Stimulated activated CD4-positive, alpha-beta T cell treated with anti-CD3 and anti-CD28 coated beads, Interleukin-4, amount 100 ng/mL, for 1 hour (primary cell): ENCODE results near the gene PRRT1.
A peak's percentile ranks its signal among the peaks of the same experiment; 100 is the strongest.
"Not testable (repeated sequence)": the region's sequence is repeated elsewhere in the genome, so short reads cannot be mapped to it uniquely, and the experiment has no call there.

ENCODE experiments used
- DNase-seq: peaks from one replicate; pipeline ENCODE4 v3.0.0-alpha.2; 2020

The PRRT1 gene

DNA sequence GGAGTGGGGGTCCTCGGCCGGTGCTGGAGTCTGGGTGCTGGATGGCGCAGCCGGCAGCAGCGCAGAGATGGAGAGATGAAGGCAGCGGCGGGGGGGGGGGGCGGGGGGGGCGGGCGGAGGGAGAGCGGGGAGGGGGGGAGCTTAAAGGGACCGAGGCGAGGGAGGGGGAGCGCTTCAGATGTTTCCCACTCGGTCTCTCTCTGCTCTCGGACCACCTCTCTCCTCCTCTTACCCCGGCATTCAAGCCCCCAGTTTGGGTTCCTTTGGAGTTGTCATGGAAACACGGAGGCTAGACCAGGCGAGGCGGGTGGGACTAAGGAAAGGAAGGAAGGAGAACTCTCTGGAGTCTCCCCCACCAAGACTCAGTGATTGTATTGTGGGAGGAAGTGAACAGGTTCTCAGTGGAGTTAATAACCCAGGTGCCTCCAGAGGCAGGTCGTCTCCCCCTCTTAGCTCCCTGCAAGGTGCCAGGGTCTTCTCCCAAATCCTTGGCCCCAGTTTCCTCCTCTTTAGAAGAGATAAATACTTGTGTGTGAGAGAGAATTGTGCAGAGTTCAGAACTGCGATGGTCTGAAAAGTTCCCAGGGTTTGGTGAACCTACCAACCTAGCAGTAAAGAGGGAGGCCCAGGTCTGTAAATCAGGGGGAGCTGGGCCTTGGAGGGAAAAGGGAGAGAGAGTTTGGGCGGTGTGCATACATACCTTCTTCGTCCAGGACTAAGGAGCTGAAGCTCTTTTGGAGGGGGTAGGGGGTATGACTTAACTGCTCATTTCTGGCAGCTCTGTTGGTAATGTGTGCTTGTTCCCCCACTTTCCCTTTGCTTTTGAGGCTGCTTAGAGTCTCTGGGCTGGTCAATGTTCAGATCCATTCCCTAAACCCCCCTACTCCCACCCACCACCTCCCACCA is at the start of gene PRRT1:
TSS of gene PRRT1 (minus strand) at position 77 of the 906 bp plus-strand sequence. CDS start 112 bp downstream, outside the sequence.
- no peak for DNase-seq

DNA sequence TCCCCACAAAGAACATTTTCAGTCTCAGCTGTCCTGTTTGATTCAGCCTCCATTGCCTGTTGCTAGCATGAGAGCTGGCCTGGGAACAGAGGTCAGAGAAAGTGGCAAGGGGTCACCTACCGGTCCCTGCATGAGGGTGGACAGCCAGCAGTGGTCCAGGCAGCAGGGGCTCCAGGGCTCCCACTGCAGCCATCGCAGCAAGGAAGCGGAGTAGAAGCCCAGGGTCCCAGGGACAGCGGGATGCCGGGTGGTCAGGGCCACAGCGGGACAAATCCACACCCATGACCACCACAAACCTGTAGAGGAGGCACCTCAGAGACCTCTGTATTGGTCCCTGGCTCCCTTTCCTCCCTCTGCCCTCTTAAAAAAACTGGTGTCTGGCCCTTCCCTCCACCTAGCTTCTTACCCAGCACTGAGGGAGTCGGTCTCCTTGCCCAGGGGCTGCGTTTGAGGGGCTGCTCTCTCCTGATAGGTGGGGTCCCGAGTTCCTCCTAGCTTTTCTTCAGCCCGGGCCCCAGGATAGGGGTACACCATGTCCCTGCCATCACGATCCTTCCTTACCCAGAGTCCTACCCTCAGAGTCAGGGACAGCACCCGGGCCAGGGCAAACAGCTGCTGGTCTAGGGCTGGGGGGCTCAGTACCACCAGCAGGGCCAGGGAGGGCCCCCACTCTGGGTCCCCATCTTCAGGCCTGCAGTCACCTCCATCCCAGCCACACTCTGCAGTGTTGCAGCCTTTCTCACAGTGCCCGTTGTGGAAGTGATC is 49.2 kb upstream of the PRRT1 start:
- no peak for DNase-seq

DNA sequence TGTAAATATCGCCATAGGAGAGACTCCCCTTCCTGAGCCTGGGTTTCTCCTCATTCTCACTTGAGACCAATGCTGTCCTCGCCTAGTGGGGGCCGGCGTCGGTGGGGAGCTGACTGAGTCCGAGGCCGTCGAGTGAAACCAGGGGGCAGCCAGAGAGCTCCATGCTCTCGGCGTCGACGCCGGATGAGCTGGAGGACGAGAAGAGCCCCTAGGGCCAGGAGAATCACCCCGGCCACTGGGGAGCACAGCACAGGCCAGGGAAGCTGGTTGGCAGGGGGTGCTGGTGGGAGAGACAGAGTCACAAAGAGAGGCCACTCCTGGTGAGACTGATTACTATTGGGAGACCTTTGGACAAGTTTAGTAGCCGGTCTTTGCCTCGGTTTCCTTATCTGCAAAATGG is 47.1 kb upstream of the PRRT1 start:
- DNase-seq: no peak

DNA sequence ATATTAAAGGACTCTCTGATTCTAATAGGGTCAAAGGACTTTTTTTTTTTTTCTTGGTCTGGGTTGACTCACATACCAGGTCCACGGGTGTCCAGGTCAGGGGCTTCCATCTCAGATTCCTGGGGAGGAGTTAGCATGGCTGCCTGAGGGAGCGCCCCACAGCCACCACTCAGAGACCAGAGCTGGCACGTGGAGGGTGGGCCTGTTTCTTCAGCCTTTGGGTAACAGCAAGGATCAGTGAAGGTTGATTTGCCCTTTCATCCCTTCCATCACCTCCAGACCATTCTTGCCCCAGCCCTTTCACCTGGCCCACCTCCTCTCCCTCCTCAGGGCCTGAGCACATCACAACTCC is 46.6 kb upstream of the PRRT1 start:
- no peak for DNase-seq

DNA sequence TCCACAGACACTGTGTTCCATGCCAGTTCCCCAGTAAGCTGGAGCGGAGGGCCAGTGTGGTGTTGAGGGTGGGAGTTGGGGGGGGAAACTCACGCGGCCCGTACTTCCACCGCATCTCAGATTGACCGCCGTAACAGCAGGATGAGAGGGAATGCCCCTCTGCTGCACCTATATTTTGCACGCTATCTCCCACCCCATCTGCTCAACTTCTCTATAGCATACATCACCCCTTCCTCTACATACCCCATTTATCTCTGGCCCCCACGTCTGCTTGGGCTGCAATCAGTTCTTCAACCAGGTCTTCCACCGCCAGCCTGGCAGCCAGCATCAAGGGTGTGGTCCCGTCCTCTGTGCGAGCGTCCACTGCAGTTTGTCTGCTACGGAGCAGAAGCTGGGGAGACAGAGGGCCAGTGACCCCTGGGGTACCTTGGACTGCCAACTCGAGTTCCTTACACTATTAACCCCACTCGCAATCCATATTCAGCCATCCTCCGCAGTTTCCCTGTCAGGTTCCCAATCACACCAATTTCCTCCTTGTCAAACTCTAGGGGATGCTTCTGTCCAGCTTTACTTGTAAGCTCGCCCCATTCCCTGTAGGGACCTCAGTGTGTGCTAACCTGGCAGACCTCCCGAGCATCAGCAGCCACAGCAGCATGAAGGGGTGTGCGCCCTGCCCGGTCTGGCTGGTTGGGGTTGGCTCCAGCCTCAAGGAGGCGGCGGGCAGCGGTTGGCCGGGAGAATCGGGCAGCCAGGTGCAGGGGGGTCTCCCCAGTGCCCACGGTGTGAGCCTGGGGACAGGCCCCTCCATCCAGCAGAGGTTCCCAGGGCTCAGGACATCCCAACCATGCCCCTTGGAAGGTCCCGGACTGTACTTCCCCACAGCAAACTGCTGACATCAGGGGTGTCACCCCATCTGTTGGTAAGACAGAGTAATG is 45.2 kb upstream of the PRRT1 start:
- no peak for DNase-seq

DNA sequence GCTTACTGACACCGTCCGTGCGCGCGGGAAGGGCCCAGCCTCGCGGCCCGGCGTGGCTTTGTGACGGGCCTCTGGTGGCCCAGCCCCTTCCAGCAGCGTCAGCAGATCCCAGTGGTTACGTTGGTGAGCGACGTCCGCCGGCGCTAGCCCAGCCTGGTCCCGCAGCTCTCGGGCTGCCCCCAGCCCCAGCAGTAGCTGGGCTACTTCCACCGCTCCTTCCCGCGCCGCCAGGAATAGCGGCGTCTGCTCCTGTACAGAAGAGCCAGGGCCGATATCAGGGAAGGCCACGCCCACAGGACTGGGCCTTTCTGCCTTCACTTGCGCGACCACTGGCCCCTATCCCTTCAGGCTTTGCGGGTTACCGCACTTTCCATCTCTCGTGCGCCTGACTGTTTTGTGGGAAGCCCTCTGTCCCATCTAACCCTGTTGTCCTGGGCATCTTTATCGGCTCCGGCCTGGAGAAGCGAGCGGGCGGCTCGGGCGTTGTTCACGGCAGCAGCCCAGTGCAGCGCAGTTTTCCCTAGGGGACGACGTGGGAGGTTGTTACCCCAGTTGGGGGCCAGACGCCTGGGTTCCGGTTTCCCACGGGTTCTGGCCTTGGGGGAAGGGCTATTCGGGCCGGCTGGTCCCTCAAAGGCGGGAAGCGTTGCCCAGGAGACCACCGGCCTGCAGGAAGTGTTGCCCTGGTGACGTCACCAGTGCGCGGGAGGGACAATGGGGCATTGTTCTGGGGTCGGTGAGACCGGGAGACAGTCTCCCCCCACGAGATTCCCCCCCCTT is 44.4 kb upstream of the PRRT1 start:
- peak; percentile 62 for DNase-seq

DNA sequence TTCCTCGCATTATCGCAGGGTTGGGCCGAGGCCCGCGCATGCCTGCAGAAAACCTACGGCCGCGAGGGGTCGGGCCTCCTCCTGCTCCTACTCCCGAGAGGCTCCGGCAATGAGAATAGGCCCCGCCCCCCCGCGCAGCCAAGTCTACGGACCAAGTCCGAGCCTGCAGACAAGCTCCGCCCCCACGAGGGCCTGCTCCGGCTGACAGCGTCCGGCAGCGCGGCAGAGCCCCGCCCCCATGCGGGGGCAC is 43.8 kb upstream of the PRRT1 start:
- DNase-seq: peak; percentile 100

DNA sequence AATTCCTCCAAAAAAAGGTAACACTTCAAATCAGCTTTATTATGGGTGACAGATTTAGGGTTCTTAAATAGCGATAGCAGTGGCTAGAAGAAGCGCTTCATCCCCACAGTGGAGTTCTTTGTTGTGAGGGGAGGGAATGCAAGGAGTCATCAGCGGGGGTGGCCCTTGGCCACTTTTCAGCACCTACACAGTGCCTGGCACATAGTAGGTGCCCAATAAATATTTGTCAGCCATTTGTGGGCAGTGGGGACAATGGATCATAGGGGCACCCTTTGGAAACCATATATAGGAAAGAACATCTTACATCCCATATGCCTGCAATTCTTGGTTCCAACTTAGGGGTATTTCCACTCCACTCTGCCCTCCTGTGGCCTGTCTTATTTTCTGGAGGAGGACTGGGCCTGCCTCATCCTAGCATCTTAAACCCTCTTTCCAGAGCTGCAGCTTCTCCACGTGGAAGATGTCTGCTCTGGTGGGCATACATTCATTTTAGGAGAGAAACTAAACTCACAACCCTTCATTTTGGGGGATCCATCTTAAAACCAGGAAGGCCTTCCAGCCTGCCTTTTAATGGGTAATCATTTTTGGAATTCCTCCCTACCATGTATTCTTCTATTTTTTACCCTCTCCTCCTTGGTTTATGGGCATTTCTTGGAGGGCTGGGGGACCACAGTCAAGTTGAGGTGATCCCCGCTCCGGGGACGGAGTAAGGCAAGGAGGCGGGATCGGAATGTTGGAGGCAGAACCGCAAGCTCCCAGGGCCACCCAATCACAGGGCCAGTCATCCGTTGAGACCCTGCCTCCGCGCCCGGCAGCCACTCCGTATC is 43.3 kb upstream of the PRRT1 start:
- DNase-seq: no peak

DNA sequence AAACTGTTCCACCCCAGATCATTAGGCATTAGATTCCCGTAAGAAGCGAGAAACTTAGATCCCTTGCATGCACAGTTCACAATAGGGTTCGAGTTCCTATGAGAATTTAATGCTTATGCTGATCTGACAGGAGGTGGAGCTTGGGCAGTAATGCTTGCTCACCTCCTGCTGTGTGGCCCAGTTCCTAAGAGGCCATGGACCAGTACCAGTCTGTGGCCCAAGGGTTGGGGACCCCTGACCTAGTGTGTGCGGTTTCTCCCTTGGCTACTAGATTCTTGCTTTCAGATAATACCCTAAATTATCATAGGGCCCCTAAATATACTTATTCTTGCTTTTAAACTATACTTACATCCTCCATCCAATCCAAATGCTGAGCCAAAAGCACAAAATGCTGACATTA is 42.6 kb upstream of the PRRT1 start:
- DNase-seq: no peak

DNA sequence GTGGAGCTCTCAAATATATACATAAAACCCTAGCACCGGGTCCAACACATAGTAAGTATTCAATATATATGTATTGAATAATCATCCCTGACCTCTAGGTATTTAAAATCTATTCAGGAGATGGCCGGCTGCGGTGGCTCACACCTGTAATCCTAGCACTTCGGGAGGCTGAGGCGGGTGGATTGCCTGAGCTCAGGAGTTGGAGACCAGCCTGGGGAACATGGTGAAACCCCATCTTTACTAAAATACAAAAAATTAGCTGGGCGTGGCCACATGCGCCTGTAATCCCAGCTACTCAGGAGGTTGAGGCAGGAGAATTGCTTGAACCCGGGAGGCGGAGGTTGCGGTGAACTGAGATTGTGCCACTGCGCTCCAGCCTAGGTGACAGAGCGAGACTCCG is 41.4 kb upstream of the PRRT1 start:
- DNase-seq: not testable (repeated sequence)

DNA sequence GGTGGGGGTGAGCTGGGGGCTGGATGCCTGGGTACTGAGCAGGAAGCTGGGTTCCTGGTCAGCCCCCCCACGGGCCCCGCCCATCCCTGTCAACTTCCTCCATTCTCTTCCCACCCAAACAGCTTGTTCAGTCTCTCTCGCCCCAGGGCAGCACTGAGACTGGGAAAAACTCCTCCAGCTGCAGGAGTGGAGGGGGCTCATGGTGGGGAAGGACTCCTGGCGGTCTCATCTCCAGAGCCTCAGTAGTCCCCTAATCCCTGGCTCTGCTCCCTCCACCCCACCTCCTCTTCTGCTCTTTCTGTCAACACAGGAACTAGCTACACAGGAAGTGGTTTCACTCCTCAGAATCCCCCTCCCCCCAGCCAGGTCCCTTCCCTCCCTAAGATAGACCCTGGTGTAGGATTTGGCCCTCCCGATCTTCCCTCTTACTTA is 40.9 kb upstream of the PRRT1 start, which contains the start of gene GPSM3:
TSS of gene GPSM3 (minus strand) at position 36 of the 432 bp plus-strand sequence. CDS start 130 bp downstream, outside the sequence.
- DNase-seq: peak; percentile 51

DNA sequence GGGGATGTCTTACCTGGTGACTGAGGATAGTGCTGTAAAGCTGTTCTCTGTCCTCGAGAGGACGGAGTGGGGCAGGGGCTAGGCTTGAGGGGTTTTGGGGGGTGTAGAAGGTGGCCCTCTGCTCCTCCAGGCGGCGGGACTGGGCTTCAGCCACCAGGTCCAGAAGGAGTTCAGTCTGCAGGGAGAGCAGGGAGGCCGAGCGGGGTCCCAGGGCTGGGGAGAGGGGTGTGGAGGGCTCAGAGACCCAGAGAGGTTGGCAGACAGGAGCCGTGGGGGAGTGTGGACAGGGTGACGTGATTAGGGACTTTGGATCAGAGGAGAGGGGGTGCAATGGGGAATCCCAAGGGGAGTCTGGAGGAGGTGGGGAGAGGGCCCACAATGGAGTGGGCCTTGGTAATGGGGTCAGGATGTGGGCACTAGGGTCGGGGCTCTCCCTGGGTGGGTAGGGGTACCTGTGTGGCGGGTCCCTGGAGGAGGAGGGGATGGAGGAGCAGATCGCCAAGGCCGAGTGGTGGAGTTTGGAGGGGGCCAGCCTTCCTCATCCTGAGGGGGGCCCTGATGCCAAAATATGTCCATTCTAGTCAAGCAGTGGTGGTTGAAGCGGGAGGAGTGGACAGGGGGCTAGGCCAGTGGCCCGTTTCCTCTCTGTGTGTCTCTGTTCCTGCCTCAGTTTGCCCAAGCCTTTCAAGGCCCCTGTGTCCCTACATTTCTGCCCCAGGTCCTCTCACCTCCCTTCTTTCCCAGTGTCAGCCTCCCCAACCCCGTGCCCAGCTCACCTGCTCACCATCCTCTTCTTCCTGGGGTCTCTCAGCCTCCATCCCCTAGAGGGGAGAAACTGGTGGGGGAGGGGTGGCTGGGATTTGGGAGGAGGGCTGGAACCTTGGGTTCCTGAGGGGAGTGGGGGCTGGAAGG is 40.2 kb upstream of the PRRT1 start:
- no peak for DNase-seq

DNA sequence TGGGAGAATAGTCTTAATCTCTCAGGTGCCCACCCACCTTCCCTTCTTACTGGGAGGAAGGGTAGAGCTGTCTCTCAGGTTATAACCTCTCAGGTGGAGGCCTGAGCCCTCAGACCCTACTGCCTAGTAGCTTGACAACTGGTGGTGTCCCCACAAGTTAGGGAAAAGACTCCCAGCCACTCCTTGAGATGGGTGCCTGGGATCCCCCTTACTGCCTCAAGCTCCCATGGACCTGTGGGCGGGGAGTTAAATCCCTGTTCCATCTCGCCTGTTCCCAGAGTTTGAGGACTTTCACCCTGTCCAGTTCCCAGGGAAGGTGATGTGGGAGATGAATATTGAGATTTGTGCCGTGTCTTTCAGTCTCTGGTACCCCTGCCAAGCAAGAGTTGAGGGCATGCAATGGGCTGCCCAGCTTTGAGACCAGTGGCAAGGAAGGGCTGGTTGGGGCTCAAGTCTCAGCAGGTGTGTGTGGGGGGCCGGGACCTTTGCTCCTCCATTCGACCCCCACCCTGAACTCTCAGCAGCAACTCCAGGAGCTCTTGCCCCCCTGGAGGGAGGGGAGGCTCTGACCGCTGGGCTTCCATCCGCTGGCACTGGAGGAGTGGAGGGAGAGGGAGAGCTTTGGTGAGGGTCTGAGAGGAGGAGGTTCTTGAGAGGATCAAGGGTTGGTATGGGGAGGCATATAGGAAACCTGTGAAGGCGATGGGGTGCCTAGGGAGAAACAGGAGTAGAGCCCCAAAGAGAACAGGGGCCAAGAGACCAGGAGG is 39.4 kb upstream of the PRRT1 start:
- DNase-seq: no peak

DNA sequence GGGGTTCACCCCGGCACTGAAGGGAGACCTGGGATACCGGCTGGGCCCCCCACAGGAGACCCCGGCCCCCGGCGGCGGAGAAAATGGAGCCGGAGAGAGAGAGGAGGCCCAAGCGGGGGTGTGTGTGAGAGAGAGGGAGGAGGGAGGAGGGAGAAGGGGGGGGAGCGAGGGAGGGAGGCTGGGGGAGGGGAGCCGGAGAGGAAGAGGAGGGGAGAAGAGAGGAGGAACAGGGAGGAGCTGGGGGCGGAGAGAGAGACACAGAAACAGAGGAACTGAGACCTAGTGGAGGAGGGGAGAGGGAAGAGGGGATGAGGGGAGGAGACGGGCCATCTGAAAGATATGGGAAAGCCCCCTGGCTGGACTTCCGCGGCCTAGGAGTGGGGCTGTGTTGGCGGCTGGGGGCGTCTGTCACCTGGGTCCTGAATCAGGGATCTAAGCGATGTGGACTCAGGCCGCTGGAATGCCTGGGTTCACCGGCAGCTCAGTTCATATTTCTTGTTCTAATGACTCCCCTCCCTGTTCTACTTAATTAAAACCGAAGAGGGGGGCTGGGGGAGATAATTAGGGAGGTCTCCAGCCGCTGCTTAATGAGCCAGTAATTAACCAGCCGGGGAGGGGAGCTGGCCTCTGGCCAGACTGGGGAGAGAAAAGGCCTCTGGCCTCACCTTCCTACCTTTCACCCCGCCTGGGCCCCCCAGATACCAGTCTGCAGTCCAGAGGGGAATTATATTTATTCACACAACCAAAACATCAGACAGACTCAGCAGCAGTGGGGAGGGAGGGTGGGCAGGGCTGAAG is 38.5 kb upstream of the PRRT1 start, which contains the start of gene PBX2:
TSS of gene PBX2 (minus strand) at position 149 of the 798 bp plus-strand sequence. CDS start 287 bp downstream, outside the sequence.
- peak; percentile 85 for DNase-seq

DNA sequence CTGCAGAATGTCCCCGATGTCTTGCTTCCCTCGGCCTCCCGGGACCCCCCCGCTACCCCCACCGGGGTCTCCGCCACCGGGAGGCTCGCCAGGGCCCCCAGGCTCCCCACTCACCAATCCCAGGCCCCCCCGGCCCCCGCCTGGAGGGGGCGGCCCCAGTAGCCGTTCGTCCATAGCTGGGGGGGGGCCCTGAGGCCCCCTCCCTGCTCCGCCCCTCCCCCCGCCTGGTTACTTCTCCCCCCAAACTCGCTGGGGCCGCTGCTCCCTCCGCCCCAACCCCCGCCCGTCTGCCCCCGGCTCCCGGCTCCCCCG is 38.0 kb upstream of the PRRT1 start:
- no peak for DNase-seq

DNA sequence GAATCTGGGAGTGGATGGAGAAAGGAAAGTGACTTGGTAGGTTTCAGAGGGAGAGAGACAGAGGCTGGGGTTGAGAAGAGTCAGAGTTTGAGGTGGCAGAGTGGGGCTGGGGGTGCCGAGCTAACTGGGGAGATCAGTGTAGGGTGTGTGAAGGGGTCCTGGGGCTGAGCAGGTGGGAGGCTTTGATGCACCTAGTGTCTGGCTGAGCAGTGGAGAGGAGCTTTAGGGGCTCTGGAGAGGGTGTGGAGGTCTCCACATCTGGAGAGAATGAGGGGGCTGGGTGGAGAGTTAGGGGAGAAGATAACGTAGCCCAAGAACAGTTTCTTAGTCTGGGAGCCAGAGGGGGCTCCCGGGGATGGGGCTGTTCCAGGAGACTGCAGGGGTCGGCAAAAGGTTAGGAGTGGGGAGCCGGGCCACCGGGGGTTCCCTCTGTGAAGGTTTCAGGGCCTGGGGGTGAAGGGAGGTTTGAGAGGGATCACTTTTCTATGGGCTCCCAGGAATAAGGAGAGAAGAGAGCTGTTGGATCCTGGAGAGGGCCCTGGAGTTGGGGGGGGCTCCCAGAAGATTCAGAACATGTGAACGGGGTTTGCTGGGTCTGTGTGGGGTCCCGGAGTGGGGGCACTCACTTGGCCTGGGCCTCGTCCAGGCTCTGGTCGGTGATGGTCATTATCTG is 37.5 kb upstream of the PRRT1 start:
- no peak for DNase-seq

DNA sequence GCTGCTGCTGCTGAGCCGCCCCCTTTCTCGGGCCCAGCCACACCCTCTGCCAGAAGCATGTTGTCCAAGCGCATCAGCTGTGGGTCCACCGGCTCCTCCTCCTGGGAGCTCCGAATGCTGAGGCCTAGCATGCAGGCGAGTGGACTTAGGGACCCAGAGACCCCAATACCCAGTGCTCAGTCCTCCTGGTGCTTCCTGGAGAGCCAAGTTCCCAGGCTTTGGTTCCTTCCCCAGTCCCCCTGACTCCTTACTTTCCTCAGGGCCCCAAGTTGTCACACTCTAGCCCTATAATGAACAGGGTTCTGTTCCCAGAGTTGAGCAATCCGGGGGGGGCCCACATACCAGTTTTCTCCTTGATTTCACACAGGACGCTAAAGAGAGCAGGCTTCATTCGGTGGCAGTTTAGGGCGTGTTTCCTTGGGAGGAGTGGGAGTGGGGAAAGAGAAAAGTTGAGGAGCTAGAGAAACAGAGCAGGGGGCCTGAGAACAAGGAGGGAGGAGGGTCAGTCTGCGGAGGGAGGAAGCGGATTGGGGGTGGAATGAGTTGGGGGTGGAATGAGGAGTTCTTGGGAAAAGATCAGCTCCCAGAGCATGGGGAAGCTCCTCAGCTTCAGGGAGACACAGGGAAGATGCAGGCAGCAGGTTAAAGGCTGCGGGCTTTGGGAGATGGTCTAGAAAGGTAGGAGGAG is 36.8 kb upstream of the PRRT1 start:
- no peak for DNase-seq
